Cardiac muscle cell (in vitro differentiated cells and primary cell): ENCODE results near the gene TMEM52B. TPM values are rescaled to one million over a fixed set of nuclear protein-coding genes. Genes with fewer than 3 reads are reported as not detected.

Experiments used
- DNase-seq, 2 donors: peaks; one replicate each; pipeline versions ENCODE4 v3.0.0 to v3.0.0-alpha.2; 2010 to 2017; ENCODE audit warnings: low read depth in 1 of 2, low spot score in 1 of 2
- H3K27ac ChIP-seq: fragments of 200-600 bp; sonication (generic); 2 replicates; pipeline ENCODE4 v1.5.1; 2016
- H3K27me3 ChIP-seq: fragments of 200-600 bp; sonication (generic); 2 replicates; pipeline ENCODE4 v1.6.0; 2016; ENCODE audit warnings: control low read depth
- H3K36me3 ChIP-seq: fragments of 200-600 bp; sonication (generic); 2 replicates; pipeline ENCODE4 v1.5.1; 2016; ENCODE audit warnings: control low read depth
- H3K4me1 ChIP-seq: fragments of 200-600 bp; sonication (generic); 2 replicates; pipeline ENCODE4 v1.8.1; 2017; ENCODE audit warnings: low read depth, mild to moderate bottlenecking, mixed run types
- H3K4me3 ChIP-seq: fragments of 200-600 bp; sonication (generic); 2 replicates; pipeline ENCODE4 v1.5.1; 2016; ENCODE audit warnings: mild to moderate bottlenecking
- H3K9me3 ChIP-seq: fragments of 200-600 bp; sonication (generic); 2 replicates; pipeline ENCODE4 v1.5.1; 2017; ENCODE audit warnings: low read depth, mild to moderate bottlenecking, control low read depth
- polyA plus RNA-seq: library from polyadenylated mRNA; unstranded; fragments of >200 nt; fragmentation: Nextera tagmentation; extraction: Ambion mirVana; gene quantifications from 2 replicates; pipeline ENCODE4 v1.2.1, GENCODE V29; 2016
- total RNA-seq: library from RNA; depleted of rRNA; stranded (reverse); fragments of >200 nt; gene quantifications from 2 replicates; pipeline ENCODE4 v1.2.3, GENCODE V29; 2016
- TF ChIP-seq, protein P1 (sequence below): IDR thresholded peaks from 2 replicates; pipeline ENCODE4 v1.5.1; 2012; ENCODE audit warnings: low read depth, mild to moderate bottlenecking, low read length

TMEM52B gene
- total and polyA plus RNA-seq, 2 experiments from 2014 or later, result not detected

DNA sequence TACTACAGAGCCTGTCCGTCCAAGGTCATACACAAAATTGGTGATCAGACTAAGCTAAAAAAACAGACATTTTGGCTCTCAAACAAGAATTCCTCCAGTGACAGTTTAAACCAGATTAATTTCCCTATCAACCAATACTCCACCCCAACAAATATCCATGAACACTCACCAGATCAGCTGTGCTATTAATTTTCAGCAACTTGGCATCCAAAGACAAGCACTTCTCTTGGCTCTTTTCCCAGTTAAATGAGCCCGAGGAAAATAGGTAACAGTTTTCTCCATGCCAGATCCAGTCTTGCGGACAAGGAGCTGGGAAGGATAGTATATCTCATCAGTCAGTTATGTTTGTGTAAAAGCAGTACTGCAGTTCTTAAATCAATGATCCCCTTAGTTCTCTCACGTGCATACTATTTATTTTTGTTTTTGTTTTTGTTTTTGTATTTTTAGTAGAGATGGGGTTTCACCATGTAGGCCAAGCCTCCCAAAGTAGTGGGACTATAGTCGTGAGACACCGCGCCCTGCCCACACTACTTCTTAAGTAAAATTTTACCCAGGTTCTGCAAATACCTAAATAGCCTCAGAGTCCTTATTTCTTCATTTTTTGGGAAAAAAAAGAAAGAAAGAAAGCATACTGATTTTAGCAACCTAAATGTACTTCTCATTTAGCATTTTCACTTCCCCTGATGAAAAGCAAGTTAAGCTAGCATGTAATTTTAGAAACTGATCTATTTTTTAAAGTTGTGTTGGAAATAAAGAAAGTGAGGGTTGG, 18.0 kb upstream of the TMEM52B start:
- H3K27ac ChIP-seq, result no peak overlapping the region
- DNase-seq, result no peak
- TF ChIP-seq, protein P1, sequence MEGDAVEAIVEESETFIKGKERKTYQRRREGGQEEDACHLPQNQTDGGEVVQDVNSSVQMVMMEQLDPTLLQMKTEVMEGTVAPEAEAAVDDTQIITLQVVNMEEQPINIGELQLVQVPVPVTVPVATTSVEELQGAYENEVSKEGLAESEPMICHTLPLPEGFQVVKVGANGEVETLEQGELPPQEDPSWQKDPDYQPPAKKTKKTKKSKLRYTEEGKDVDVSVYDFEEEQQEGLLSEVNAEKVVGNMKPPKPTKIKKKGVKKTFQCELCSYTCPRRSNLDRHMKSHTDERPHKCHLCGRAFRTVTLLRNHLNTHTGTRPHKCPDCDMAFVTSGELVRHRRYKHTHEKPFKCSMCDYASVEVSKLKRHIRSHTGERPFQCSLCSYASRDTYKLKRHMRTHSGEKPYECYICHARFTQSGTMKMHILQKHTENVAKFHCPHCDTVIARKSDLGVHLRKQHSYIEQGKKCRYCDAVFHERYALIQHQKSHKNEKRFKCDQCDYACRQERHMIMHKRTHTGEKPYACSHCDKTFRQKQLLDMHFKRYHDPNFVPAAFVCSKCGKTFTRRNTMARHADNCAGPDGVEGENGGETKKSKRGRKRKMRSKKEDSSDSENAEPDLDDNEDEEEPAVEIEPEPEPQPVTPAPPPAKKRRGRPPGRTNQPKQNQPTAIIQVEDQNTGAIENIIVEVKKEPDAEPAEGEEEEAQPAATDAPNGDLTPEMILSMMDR, result no peak
- no peaks in the 10 kb centered on the region for H3K4me1 ChIP-seq
- H3K27me3 ChIP-seq, result no peaks in the 10 kb centered on the region
- no peaks in the 10 kb centered on the region for H3K36me3 ChIP-seq
- no peak overlapping the region for H3K4me3 ChIP-seq
- H3K9me3 ChIP-seq, result no peaks in the 10 kb centered on the region

DNA sequence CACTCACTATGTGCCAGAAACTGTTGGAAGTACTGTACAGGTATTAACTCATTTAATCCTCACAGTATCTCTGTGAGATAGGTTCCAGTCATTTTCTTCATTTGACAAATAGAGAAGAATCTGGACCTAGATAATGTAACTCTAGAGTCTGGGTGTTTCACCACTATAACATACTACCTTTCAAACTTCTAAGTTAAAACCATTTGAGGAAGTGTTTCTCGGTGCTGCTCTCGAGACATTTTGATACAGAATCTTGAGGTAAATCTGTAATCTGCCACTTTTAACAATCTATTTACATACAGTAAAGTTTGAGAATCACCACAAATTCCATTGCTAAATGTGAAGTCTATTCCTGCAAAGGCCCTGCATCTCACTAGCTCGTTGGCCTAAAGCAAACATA, 15.7 kb upstream of the TMEM52B start:
- Histone ChIP-seq H3K27me3 (no peaks in the 10 kb centered on the region), H3K36me3 (no peaks in the 10 kb centered on the region), H3K4me1 (no peaks in the 10 kb centered on the region)

DNA sequence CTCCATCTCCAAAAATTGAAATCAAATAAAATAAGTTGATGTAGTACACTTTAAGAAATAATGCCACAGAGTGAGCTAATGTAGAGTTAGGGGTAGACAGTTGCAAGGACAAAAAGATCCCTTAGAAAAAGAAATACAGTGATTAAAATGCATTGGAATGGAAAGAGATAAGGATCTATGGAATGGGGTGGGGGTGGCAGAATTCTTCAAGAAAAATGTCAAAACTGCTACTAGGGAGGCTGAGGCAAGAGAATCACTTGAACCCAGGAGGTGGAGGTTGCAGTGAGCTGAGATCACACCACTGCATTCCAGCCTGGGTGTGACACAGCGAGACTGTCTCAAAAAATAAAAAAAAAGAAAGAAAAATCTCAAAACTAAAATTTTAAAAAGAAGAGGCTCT, 13.4 kb upstream of the TMEM52B start:
- H3K4me3 ChIP-seq, result no peak overlapping the region
- DNase-seq, result no peak
- no peak overlapping the region for H3K27ac ChIP-seq
- H3K4me1 ChIP-seq, result no peaks in the 10 kb centered on the region
- TF ChIP-seq, protein P1, result no peak
- no peaks in the 10 kb centered on the region for H3K27me3 ChIP-seq
- H3K9me3 ChIP-seq, result no peaks in the 10 kb centered on the region
- no peaks in the 10 kb centered on the region for H3K36me3 ChIP-seq

More for the DNA sequence above, 15.7 kb upstream of the TMEM52B start:
- DNase-seq, result no peak
- TF ChIP-seq, protein P1, result no peak
- H3K4me3 ChIP-seq, result no peak overlapping the region
- no peaks in the 10 kb centered on the region for H3K9me3 ChIP-seq
- H3K27ac ChIP-seq, result no peak overlapping the region

DNA sequence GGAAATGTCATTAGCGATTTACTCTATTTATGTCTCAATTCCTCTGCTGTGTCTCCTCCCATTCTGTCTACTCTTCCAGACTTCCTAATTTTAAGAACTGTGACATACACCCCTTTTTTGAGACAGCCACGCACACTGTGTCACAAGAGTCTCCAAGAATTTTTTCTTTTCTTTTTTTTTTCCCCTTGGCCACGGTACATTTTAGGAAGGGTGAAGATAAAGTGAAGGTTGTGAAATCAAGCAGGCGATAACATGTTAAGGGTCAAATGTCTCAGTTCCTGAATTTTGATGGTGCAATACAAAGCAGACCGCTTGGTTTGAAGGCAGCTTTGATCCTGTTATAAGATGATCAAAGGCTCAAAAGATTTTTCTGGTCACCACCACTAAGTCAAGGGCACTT, 11.2 kb upstream of the TMEM52B start:
- Histone ChIP-seq H3K4me3 (no peak overlapping the region), H3K27me3 (no peaks in the 10 kb centered on the region), H3K27ac (no peak overlapping the region), H3K4me1 (peaks cover 4% of the 10 kb centered on the region), H3K9me3 (no peaks in the 10 kb centered on the region), H3K36me3 (no peaks in the 10 kb centered on the region)
- peak in 1 of 2 donors; percentile 40 for DNase-seq
- TF ChIP-seq, protein P1, result no peak

DNA sequence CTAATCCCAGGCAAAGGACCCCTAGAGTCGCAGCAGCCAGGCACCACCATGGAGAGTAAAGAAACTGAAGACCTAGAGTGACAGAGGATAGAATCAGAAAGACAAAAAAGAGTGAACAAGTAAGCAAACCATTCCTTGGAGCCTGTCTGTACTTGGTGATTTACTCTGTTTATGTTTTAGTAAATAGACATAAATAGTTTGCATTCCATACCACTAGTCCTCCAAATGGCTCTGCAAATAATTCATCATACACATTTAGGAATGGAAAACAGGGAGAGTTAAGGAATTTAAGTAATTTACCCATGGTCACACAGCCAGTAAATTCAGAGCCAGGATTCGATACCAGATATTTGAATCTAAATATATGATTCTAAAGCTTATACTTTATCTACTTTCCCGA, 9.7 kb upstream of the TMEM52B start:
- Histone ChIP-seq H3K27me3 (no peaks in the 10 kb centered on the region), H3K27ac (no peak overlapping the region), H3K4me3 (no peak overlapping the region), H3K36me3 (no peaks in the 10 kb centered on the region), H3K9me3 (no peaks in the 10 kb centered on the region), H3K4me1 (peaks cover 4% of the 10 kb centered on the region)
- DNase-seq, result no peak
- TF ChIP-seq, protein P1, result no peak
